Measurements from ENCODE around the gene MAEA. TPM values are rescaled to one million over a fixed set of nuclear protein-coding genes. Genes with fewer than 3 reads are reported as not detected.

Gene MAEA
- total RNA-seq, 1 experiment from 2014 or later: 19.1 TPM

DNA sequence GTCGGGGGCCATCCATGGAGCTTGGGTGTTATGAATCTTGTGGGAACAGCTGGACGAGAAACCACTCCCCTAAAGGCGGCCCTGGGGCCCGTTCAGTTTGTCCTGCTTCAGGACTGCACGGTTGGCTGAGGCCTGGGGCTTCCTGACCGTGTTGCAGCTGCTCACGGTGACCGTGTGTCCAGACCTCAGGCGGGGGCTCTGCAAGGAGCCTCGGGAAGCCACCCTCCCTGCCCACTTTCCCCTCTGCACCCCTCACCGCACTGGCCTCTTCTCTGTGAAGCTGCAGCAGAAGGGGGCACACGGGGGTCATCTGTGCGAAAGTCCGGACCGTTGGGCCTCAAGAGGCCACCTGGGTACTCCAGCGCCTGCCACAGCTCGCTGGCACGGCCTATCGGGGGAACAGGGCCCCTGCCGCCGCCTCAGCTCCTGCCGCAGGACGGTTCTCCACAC, 86.7 kb downstream of the MAEA start:
- in situ Hi-C loops (cut with HindIII; ENCODE audit: low pct_unique_long_range_greater_than_20kb, low sequenced_read_pairs): no loop called here
- no peak for DNase-seq (ENCODE audit: low read depth)

- no peak for DNase-seq (ENCODE audit: low read depth)
Observed at GRCh38 chr4:1376841-1377605, 87.3 kb downstream of the MAEA start.

DNA sequence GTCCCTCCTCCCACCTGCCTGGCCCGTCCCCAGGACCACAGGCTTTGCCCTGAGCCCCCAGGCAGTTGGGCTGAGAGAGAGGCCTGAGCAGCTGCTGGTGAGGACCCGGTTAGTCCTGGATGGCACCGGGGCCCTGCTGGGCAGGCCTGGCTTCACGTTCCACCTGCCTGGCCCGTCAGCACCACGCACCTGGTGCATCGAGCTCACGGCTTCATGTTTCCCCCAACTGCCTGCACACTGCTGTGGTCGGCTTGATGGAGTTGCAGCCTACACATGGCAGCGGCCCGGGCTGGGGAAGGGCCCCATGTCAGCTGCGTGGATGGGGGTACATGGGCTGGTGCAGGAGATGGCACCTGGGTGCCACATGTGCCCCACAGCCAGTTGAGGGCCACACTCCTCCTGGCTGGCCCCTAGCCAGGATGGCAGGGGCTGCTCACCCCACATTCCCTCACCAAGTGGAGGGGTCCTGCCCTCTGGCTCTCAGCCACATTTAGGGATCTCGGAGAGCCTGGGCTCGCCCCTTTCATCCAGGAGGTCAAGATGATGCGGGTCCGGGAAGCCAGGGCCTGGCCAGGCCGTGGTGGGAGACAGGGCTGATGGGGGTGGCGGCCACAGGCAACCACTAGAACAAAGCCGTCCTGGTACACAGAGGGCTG, 88.0 kb downstream of the MAEA start:
- DNase-seq (ENCODE audit: low read depth): no peak
- in situ Hi-C loops (cut with HindIII; ENCODE audit: low pct_unique_long_range_greater_than_20kb, low sequenced_read_pairs): no loop called here

More at GRCh38 chr4:1376841-1377605, 87.3 kb downstream of the MAEA start:
- in situ Hi-C loops (cut with HindIII; ENCODE audit: low pct_unique_long_range_greater_than_20kb, low sequenced_read_pairs): no loop called here

- no peak for DNase-seq (ENCODE audit: low read depth)
- in situ Hi-C loops (cut with HindIII; ENCODE audit: low pct_unique_long_range_greater_than_20kb, low sequenced_read_pairs): no loop called here
Observed at GRCh38 chr4:1378559-1379231, 89.0 kb downstream of the MAEA start.

GRCh38 chr4:1379351-1379781, 89.7 kb downstream of the MAEA start:
- in situ Hi-C loops (cut with HindIII; ENCODE audit: low pct_unique_long_range_greater_than_20kb, low sequenced_read_pairs): no loop called here
- no peak for DNase-seq (ENCODE audit: low read depth)

DNA sequence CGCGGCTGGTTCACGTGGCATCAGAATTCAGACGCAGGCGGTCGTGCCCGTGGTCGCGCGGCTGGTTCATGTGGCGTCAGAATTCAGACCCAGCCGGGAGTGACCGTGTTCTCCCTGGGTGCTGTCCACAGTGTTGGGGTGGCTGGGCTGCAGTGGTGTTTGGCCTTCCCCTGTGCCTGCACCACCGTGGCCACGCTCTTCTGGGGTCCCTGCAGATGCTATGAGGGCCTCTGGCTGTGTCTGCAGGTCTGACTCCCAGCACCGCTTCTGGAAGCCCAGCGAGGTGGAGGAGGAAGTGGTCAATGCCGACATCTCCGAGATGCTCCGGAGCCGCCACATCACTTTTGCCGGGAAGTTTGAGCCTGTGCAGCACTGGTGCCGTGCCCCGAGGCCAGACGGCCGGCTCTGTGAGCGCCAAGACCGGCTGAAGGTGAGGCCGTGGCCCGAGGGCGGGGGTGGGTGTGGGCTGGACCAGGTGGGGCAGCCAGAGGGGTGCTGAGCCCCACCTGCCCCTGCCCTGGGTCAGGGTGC, 90.2 kb downstream of the MAEA start:
- no peak for DNase-seq (ENCODE audit: low read depth)
- in situ Hi-C loops (cut with HindIII; ENCODE audit: low pct_unique_long_range_greater_than_20kb, low sequenced_read_pairs): no loop called here

DNA sequence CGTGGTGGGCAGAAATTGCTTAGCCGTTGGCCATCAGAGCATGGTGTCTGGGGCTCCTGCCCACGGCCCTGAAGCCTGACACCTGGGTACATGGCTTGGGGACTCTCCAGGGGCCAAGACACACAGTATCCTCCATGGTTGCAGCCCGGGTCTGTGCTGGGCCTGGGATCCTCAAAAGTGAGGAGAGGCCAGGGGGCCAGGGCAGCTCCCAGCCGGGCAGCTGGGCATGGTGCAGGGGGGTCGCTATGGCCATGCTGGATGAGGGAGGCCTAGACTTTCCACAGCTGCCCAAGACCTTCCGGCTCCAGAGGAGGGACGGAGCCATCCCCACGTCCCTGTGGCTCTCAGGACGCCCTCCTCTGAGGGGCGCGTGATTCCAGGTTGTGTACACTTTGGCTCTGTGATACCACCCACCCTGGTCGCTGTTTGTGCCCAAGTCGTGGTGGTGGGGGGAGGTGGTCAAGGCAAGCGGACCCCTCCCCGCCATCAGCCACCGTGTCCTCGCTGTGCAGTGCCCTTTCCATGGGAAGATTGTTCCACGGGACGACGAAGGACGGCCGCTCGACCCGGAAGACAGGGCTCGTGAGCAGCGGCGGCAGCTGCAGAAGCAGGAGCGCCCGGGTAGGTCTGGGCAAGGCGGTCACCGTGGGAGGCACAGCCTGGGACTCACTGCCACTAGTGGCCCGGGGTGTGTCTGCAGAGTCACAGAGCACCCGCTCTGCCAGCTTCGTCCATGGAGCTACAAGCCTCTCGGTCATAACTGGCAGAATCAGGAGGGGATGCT, 90.9 kb downstream of the MAEA start:
- in situ Hi-C loops (cut with HindIII; ENCODE audit: low pct_unique_long_range_greater_than_20kb, low sequenced_read_pairs): no loop called here
- no peak for DNase-seq (ENCODE audit: low read depth)

- DNase-seq (ENCODE audit: low read depth): no peak
- in situ Hi-C loops (cut with HindIII; ENCODE audit: low pct_unique_long_range_greater_than_20kb, low sequenced_read_pairs): no loop called here
Observed at GRCh38 chr4:1381181-1381621, 91.5 kb downstream of the MAEA start.

DNA sequence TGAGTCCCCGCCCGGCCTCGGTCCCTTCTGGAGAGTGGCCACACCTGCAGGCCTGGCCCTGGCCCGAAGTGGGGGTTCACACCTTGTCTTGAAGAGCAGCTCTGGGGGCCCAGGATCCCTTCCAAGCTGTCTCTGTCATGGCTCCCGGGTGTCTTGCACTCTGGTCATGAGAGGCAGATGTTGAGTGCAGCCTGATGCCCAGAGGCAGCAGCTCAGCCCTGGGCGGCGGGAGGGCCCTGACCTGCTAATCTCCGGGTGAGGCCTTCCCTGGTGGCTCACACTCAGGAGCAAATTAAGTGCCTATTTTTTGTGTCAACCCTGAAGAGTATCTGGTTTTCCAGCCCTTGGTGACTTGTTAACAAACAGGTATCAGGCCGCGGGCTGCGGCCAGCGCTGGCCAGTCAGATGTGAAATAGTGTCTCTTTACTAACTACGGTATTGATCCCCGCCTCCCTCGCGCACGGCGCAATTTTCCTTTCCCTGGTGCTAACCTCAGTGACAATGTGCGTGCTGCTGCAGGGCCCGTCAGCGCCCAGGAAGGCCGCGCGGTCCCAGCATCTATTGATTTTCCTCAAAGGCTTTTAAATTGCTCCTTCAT, 92.4 kb downstream of the MAEA start:
- DNase-seq (ENCODE audit: low read depth): no peak
- in situ Hi-C loops (cut with HindIII; ENCODE audit: low pct_unique_long_range_greater_than_20kb, low sequenced_read_pairs): no loop called here

DNA sequence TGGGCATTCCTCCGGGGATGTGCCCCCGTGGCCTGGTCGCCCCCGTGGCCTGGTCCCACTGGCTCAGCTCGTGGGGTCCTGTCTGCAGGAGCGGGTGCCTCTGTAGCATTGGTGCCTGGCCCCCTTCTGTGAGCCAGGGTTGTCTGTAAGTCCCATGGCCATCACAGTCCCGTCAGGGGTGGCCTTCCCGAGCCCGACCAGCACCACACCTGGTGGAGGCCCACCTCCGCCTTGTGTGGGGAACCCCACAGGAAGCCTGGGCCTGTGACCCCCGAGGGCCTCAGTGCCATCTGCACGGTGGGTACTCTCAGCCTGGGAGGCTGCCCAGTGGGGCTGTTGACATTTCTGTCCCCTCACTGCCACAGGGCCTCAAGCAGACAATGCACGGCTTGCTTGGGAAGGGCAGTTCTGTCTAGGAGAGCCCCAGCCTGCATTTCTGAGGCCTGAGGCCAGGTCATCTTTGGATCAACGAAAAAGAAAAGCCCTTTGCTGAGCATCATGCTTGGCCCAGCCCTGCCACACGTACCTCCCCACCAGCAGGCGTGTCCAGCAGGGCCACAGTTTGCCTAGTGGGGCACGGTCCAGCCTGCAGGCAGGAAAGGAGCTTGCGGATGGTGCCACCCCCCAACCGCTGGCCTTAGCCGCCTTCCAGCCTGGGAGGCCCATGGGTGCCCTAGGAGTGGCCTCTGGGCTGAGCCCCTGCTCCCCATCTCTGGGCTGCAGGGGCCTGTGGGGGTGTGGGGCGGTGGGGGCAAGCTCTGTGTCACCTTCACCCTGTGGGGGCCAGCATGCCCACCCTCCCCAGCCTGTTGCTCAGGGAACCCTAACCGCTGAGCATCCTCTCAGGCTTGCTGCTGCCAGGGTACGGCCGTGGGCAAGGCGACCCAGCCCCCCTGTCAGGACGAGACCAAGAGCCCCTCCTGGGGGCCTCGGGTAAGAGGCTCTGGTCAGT, 93.4 kb downstream of the MAEA start:
- in situ Hi-C loops (cut with HindIII; ENCODE audit: low pct_unique_long_range_greater_than_20kb, low sequenced_read_pairs): no loop called here
- no peak for DNase-seq (ENCODE audit: low read depth)

DNA sequence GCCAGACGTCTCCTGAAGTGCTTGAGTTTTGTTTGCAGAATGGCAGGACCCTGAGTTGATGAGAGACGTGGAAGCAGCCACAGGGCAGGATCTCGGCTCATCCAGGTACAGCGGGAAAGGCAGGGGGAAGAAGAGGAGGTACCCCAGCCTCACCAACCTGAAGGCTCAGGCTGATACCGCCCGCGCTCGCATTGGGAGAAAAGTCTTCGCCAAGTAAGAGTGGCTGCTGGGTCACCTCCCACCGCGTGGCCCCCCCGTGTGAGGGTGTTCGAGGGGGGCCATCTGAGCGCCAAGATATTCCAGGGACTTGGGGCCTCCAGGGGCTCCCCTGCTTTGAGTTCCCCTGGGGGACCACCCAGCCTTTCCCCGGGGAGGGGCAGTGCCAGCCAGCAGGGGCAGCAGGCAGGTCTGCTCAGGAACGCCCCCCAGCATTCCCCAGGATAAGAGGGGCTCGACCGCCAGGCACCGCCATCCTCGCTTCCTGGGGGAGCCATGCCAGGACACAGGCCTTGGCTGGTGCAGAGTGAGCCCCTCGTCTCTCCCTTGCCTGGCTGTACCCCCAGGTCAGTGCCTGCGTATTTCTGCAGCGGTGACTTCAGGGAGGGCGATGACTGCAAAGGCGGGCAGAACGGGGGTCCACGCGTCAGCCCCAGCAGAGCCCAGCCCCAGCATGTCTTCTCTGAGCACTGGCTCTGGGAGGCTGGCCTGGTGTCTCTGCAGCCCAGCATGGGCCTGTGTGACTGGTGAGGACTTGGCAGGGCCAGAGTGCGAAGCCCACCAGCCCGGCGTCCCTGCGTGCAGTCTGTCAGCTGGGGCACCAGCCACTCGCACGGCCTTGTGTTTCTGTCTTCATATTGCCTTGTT, 94.3 kb downstream of the MAEA start:
- no peak for DNase-seq (ENCODE audit: low read depth)
- in situ Hi-C loops (cut with HindIII; ENCODE audit: low pct_unique_long_range_greater_than_20kb, low sequenced_read_pairs): no loop called here

- in situ Hi-C loops (cut with HindIII; ENCODE audit: low pct_unique_long_range_greater_than_20kb, low sequenced_read_pairs): no loop called here
- no peak for DNase-seq (ENCODE audit: low read depth)
Observed at GRCh38 chr4:1384675-1385372, 95.1 kb downstream of the MAEA start.

- DNase-seq (ENCODE audit: low read depth): no peak
- in situ Hi-C loops (cut with HindIII; ENCODE audit: low pct_unique_long_range_greater_than_20kb, low sequenced_read_pairs): no loop called here
Observed at GRCh38 chr4:1385373-1386340, 96.0 kb downstream of the MAEA start.

All from Caki2 (cell line).